ENCODE measurements around the gene THBS1. TPM values are rescaled to one million over a fixed set of nuclear protein-coding genes. Genes with fewer than 3 reads are reported as not detected.

The THBS1 gene
- total RNA-seq, 1 donor from 2014 or later = 4,139 TPM

DNA sequence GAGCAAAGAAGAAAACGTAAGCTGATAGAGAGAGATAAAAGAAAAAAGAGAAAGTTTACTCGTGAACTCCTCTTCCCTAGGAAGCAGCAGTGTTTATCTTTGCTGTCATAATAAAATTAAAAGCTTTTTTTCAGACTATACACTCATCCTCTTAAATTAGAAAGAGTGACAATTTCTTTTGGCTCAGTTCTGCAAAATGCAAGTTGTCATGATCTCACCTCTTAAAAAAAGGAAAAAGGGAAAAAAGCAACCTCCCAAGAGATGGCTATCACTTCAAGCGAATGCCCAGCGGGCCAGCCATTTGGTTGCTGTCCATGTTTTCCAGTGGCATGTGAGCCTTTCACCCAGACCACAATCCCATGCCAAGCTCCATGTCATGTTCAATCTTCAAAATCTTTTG lies 7.0 kb upstream of the THBS1 start:
- no peak for DNase-seq (ENCODE audit: low spot score)

DNA sequence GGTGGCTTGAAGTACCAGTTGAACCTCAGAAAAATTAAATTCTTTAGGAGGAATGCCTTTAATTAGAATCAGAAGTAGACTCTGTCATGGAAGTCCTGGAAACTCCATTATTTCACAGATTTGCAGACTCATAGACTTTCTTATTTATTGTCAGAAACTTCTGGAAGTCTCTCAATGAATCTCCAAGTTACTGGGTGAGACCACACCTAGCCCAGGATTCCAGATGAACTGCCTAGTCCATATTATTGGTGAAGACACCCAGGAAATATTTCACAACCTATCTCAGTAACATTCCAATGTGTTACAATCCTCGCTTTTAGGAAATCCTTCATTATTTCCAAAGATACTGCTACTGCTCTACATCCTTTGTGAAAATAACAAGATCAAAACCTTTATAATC lies 6.5 kb upstream of the THBS1 start:
- DNase-seq (ENCODE audit: low spot score) = no peak

DNA sequence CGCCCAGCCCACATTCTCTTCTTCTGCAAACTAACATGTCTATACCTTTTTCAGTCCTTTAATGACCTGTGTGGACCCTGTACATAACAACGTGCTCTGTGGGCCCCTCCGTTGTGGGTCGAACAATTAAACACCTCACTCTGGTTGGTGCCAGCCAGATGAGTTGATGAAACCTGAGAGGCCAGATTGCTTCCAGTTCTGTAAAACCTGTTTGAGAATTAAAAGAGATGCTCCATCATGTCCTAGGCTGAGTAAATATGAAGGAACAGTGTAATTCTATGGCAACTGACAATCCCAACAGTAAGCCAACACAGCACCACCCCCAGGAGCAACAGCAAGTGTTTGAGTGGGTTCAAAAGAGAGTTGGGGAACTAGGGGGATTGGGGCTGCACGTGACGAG lies 5.7 kb upstream of the THBS1 start:
- DNase-seq (ENCODE audit: low spot score) = no peak

DNA sequence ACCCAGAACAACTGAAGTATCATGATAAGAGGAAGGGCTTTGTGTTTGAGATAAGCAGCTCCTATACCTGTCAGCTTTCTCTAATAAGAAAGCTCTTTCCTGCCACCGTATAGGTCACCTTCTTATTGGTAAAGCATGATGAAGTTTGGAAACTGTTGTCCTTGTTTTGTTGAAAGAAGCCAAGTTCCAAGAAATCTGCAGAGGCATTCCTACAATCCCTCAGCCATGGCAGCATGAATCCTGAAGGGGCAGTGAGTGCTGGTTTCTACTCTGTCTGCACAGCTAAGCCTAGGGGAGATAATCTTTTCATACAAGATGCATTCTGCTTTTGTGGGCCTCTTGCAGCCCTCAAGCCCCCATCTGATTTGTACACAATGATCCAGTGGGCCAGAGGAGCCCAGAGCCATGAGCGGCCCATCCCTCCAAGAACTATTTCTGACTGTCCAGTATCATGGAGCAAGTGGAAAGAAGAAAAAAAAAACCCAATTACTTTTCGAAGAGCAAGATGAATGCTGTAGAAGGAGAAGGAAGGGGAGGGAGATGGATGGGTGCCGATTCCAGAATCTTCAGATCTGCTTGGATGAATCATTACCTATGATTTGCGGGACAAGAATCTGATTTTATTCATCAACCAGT lies 1.9 kb upstream of the THBS1 start:
- no peak for DNase-seq (ENCODE audit: low spot score)

DNA sequence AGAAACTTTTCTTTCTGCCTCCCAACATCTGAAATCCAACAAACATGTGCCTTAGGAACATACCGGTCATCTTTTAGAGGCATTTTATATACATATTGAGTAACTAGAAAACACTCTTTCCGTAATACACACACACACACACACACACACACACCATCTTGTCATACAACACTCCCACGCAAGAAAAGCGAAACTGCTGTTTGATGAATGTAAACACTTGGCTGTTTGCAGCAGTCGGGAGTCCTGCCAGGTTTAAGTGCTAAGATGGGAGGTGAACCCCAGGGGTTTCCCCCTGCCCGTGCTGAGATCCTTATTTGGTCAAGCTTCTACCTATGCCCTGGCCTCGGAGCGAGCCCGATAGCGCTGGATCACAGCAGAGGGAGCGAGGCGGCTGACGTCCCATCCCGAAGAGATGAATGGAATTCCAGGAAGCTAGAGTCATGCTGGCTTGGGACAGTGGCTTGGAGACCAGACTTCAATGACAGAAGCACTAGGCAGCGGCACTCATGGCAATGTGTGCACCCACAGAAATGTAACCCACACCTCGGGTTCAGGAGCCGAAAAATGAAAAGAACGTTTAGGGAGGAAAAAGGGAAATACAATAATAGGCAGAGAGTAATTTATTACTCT lies 1.3 kb upstream of the THBS1 start:
- no peak for DNase-seq (ENCODE audit: low spot score)

DNA sequence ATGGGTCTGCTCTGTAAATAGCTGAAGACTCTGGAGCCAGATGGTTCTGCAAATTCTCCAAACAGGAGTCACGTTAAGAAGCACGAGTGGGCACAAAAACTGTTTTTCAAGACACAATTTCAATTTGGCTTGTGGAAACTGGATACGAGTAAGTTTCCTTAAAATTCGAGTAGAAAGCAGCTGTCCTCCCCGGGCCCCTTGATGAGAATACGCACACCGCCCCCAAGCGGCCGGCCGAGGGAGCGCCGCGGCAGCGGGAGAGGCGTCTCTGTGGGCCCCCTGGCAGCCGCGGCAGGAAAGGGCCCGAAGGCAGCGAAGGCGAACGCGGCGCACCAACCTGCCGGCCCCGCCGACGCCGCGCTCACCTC lies 778 bp upstream of the THBS1 start:
- DNase-seq (ENCODE audit: low spot score) = peak; percentile 98

DNA sequence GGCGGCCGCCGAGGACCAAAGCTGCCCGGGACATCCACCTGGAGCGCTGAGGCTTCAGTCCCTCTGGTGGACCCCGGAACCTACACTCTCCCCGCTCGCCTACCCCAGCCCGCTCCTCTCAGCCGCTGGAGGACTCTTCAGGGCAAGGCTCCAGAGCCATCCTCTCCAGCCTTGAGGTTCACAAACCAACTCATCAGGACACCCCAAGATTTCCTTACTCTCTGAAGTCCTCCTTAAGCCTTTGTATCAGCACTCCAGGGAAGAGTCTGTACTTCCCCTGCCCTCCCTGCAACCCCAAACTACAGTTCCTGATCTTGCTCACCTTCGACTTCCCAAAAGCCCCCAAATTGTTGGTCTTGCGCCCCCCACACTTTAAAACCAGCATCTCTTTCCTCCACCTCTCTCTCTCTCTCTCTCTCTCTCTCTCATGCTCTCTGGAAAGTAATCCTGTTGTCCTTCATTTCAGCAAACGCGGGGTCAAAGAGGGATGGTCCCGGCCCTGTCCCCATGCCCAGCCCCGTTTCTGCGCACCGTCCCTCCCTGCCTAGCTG lies 438 bp downstream of the THBS1 start:
- no peak for DNase-seq (ENCODE audit: low spot score)

DNA sequence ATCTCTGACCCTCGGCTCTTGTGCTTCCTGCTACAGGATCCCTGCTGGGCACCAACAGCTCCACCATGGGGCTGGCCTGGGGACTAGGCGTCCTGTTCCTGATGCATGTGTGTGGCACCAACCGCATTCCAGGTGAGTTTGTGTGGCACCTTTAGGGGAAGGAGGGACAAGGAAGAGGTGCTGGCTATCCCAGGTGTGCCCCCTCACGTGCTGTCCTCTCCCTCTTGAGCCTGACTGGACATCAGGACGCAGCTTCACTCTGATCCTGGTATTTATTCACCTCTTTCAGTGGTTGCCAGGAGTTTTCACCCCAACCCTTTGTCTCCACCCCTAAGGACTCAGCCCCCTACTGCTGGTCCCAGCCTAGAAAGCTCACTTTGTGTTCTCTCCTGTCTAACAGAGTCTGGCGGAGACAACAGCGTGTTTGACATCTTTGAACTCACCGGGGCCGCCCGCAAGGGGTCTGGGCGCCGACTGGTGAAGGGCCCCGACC lies 960 bp downstream of the THBS1 start:
- DNase-seq (ENCODE audit: low spot score) = no peak

DNA sequence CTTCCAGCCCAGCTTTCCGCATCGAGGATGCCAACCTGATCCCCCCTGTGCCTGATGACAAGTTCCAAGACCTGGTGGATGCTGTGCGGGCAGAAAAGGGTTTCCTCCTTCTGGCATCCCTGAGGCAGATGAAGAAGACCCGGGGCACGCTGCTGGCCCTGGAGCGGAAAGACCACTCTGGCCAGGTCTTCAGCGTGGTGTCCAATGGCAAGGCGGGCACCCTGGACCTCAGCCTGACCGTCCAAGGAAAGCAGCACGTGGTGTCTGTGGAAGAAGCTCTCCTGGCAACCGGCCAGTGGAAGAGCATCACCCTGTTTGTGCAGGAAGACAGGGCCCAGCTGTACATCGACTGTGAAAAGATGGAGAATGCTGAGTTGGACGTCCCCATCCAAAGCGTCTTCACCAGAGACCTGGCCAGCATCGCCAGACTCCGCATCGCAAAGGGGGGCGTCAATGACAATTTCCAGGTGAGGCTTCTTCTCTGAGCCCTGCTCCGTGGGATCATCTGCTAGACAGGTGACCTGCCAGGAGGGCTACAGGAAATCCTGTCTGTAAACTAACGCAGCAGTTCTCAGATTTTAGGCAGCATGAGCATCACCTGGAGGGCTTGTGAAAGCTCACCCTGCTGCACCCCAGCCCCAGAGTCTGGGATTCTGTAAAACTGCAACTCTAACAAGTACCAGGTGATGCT lies 1.6 kb downstream of the THBS1 start:
- no peak for DNase-seq (ENCODE audit: low spot score)

DNA sequence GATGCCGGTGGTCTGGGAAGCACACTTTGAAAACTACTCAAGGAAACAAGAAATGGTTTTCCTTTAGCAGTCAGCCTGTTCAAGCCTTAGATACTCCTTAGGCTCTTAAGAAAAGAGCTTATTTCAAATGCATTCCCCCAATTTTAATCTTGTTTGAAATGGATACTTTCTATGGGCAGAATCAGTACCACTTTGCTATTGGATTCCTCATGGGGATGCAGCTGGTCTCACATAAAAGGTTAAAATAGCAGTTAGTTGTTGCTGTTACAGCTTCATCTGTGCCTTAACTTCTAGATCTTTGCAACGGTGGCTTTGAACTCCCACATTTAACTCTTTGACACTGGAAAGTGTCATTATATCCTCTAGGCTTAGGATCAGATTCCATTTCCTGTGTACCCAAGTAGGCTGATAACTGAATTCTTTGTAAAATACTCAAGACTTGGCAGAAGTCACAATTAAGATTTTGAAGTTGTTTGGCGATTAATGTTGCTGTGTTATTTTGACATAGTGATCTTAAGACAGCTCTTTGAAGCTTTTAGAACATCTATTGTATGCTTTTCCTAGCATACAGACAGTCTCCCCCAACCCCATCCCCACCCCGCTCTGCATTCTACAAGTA lies 2.2 kb downstream of the THBS1 start:
- DNase-seq (ENCODE audit: low spot score) = no peak

DNA sequence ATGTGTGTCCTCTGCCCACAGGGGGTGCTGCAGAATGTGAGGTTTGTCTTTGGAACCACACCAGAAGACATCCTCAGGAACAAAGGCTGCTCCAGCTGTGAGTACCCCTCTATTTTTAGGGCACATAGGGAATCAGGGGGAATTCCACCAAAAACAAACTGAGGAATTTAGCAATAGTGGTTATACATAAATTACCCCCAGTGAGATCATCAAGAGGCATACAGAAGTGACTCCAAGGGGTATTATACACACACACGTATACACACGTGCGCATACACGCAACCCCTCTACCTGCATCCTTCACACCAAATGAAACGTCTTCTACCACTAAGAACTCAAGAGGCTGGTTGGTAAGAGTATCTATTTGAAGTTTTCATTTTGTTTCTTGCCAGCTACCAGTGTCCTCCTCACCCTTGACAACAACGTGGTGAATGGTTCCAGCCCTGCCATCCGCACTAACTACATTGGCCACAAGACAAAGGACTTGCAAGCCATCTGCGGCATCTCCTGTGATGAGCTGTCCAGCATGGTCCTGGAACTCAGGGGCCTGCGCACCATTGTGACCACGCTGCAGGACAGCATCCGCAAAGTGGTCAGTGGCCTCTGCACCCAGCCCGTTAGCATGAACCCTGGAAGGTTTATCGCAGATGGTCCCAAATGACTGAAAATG lies 2.9 kb downstream of the THBS1 start:
- no peak for DNase-seq (ENCODE audit: low spot score)

DNA sequence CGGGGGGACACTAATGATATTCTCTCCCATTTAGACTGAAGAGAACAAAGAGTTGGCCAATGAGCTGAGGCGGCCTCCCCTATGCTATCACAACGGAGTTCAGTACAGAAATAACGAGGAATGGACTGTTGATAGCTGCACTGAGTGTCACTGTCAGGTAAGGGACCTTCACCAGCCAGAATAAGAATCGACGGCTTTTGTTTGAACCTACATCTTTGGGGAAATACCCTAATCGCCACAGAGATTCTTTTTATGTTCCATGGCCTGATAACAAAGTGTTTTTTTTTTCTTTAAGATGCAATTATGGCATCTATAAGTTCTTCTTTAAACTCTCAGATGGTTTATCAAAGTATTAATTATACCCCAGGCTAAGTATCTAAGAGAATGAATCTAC lies 3.4 kb downstream of the THBS1 start:
- no peak for DNase-seq (ENCODE audit: low spot score)

DNA sequence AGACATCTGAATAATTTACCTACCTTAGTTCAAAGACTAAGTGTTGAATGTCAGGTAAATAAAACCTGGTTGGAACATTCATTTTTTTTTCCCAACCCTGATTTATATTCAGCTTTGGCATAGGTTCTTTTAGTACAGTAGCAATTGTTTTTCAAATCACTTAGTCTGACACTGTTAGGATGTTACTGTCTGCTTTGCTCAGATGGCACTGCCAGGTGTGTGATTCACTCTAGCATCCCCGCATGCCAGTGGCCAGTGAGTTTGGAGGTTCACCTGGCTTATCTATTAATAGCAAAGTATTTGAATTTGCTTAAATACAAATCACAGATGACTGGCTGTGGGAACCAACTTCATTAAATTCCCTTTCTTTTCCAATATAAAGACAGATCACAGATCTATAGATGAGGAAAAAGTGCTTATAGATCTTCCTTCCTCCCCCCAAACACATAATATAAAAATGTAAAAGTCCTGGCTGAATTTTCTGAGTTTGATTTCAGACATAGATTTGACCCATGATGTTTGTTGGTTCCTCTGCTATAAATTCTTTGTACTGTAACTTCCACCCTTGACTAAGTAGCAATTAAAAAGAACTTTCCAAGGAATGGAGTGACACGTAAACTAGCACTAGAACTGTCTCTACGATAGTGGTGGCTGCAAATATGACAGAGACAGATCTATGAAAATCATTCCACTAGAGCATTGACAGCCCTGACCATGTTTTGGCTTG lies 3.9 kb downstream of the THBS1 start:
- DNase-seq (ENCODE audit: low spot score) = no peak

DNA sequence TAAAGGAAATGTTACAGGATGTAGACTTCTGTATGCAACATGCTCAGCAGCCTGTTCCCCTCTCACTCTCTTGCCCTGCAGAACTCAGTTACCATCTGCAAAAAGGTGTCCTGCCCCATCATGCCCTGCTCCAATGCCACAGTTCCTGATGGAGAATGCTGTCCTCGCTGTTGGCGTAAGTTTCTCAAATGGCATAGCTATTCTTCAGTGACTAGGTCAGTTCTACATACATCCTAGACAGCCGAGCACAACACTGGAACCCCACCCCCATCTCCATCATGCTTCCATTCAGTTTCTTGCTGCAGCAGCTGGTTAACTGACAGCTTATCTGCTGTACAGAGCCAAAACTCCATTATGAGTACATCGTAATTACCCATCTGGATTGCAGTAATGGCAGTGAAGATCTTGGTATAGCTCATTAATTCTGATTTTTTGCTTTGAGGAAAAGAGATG lies 4.5 kb downstream of the THBS1 start:
- DNase-seq (ENCODE audit: low spot score) = no peak

DNA sequence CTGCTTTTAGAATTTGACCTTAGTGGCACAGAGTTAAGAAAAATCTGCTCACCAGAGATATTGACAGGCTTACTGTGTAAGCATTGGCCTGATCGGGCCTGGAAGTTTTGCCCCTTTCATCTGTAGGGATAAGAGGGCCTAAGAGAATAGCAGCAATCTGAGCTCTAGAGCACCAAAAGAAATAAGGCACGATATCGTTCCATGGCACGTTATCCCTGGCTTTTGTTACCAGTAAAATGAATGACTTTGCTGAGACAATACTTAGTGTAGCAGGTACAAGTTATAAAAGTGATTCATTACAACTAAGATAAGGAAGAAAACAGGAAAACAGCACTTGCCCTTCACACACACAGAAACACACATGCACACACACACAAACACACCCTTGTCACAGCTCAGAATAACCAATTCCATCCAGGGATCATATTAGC lies 5.0 kb downstream of the THBS1 start:
- DNase-seq (ENCODE audit: low spot score) = no peak

DNA sequence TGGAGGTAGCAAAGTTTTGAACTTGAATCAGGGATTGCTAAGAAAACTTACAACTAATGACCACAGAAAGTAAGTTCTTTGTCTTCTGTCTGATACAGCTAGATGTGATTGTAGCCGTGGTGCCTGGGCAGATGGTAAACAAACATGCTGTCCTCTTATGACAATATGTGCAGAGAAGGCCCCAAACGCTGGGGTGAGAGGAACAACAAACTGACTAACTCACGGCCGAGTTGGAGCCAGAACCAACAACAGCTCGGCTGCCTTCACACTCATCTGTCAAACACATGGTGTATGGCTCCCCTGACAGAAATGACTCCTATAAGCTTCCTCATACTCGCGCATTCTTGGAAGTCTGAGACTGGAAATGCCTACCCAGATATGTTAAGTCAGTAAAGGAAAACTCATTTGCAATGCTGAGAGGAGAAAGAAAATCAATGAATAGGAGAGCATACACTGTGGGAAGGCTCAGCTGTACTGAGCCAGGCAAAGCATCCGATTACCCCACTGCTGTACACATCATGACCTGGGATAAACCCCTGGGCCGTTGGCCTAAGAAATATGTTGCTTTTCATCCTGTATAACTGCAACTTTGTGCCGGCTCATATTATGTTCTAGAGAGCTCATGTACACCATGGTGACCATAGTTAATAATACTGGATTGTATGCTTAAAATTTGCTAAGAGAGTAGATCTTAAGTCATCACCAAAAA lies 5.7 kb downstream of the THBS1 start:
- DNase-seq (ENCODE audit: low spot score) = no peak

DNA sequence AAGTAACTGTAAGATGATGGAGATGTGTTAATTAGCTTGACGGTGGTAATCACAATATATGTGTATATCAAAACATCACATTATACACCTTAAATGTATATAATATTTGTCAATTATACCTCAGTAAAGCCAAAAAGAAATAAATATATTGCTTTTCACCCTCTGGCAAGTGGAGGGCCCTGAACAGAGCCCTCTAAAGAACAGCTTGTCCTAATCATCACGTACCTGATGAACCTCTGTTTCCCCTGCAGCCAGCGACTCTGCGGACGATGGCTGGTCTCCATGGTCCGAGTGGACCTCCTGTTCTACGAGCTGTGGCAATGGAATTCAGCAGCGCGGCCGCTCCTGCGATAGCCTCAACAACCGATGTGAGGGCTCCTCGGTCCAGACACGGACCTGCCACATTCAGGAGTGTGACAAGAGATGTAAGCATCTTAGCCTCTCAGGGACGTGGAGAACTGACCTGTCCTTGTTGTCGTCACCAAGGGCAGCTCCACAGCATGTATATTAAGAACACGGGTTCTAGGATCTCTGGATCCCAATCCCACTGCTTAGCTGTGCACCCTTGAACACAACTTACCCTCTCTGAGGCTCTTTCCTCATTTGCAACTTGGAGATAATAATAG lies 6.3 kb downstream of the THBS1 start:
- no peak for DNase-seq (ENCODE audit: low spot score)

DNA sequence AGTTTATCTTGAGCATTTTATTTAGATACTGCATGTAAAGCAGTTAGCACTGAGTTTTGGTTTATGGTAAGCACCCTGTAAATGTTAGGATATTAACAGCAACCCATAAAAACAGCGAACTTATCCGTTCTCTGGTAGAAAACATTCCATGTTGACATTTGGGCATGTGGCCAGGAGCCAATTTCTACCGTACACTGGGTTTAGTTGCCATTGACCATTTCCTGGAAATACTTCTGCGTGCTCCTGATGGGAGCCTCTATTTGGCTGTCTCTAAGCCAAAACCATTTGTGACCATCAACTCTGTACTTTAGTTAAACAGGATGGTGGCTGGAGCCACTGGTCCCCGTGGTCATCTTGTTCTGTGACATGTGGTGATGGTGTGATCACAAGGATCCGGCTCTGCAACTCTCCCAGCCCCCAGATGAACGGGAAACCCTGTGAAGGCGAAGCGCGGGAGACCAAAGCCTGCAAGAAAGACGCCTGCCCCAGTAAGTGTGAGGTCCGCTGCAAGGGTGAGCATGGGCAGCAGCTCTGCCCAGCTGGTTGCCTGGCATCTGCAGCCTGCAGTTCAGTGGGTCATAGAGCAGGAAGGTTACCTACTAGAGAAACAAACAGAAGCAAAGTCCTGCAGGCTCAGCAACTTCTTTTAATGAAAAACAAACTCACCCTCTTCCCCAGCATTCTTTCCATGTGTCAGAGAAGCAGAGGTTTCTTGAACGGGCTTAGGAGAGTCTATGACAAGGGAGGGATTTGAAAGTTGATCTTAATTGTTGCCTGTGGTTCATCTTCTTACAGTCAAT lies 7.1 kb downstream of the THBS1 start:
- no peak for DNase-seq (ENCODE audit: low spot score)
